IMR-90 (cell line): ENCODE results near the gene INPP5B. TPM values are rescaled to one million over a fixed set of nuclear protein-coding genes. Genes with fewer than 3 reads are reported as not detected.

Source experiments
- ATAC-seq: fragments of 200-7000 bp; cut with Tn5 transposase; 2 replicates; pipeline ENCODE4 v1.9.1; 2020; ENCODE audit warnings: low read depth, mild to moderate bottlenecking, moderate library complexity
- BruUV-seq: library from RNA; stranded (reverse); fragments of 400-500 nt; replicated peaks from 2 replicates; lab custom pipeline; 2021; lab: Mats Ljungman, UMichigan
- CTCF ChIA-PET: fragments of 300-600 bp; formaldehyde crosslinking; extraction: SDS; loops from one replicate; lab custom pipeline; 2021; ENCODE audit warnings: antibody characterized with exemption; lab: Yijun Ruan, JAX
- POLR2A ChIA-PET: fragments of 300-600 bp; sonication (Branson Sonifier 250); formaldehyde crosslinking; loops from one replicate; lab custom pipeline; 2022; ENCODE audit warnings: antibody characterized with exemption; ENCODE audit not compliant: unreplicated experiment; lab: Charles Lee
- DNase-seq: peaks from one replicate; pipeline ENCODE4 v3.0.0; 2013
- H2AFZ ChIP-seq: replicated peaks from 2 replicates; pipeline ENCODE3; 2013; ENCODE audit warnings: low read length, mild to moderate bottlenecking; ENCODE audit not compliant: poor library complexity
- H2AK5ac ChIP-seq: 2 replicates; pipeline ENCODE4 v1.6.1; 2013; ENCODE audit warnings: low read depth, low read length, inconsistent platforms
- H2AK9ac ChIP-seq: replicated peaks from 2 replicates; pipeline ENCODE3; 2013; ENCODE audit warnings: mild to moderate bottlenecking, low read depth, low read length, moderate library complexity; ENCODE audit not compliant: poor library complexity
- H2BK120ac ChIP-seq: 2 replicates; pipeline ENCODE4 v1.6.1; 2013; ENCODE audit warnings: low read depth, low read length, inconsistent platforms
- H2BK15ac ChIP-seq: 3 replicates; pipeline ENCODE4 v1.6.1; 2013; ENCODE audit warnings: low read depth, low read length, inconsistent platforms
- H2BK20ac ChIP-seq: 2 replicates; pipeline ENCODE4 v1.6.1; 2013; ENCODE audit warnings: low read depth, mild to moderate bottlenecking, inconsistent platforms, low read length, moderate library complexity
- H2BK5ac ChIP-seq: 2 replicates; pipeline ENCODE4 v1.6.1; 2013; ENCODE audit warnings: mild to moderate bottlenecking, low read depth, low read length, inconsistent platforms; ENCODE audit not compliant: poor library complexity, severe bottlenecking
- H3K14ac ChIP-seq: replicated peaks from 2 replicates; pipeline ENCODE4 v1.6.1; 2013; ENCODE audit warnings: low read depth, low read length, inconsistent platforms
- H3K18ac ChIP-seq: 2 replicates; pipeline ENCODE4 v1.6.1; 2013; ENCODE audit warnings: low read depth, low read length, control low read depth
- H3K23ac ChIP-seq: 2 replicates; pipeline ENCODE4 v1.6.1; 2013; ENCODE audit warnings: low read depth, low read length, inconsistent platforms
- H3K27ac ChIP-seq: 2 replicates; pipeline ENCODE4 v1.5.1; 2013; ENCODE audit warnings: mild to moderate bottlenecking, control low read depth, low read length; ENCODE audit not compliant: insufficient read depth
- H3K27me3 ChIP-seq: 2 replicates; pipeline ENCODE4 v1.6.1; 2013; ENCODE audit warnings: low read length; ENCODE audit not compliant: control insufficient read depth, insufficient read depth
- H3K36me3 ChIP-seq: 2 replicates; pipeline ENCODE4 v1.6.1; 2013; ENCODE audit warnings: low read length, mixed read lengths; ENCODE audit not compliant: control insufficient read depth, insufficient read depth
- H3K4ac ChIP-seq: 2 replicates; pipeline ENCODE4 v1.6.1; 2013; ENCODE audit warnings: low read depth, low read length, inconsistent platforms
- H3K4me1 ChIP-seq: 2 replicates; pipeline ENCODE4 v1.6.1; 2013; ENCODE audit warnings: low read length, mixed read lengths; ENCODE audit not compliant: control insufficient read depth, insufficient read depth
- H3K4me2 ChIP-seq: 2 replicates; pipeline ENCODE4 v1.6.1; 2013; ENCODE audit warnings: low read depth, mild to moderate bottlenecking, control low read depth, low read length, moderate library complexity
- H3K4me3 ChIP-seq: 2 replicates; pipeline ENCODE4 v1.5.1; 2013; ENCODE audit warnings: low read depth, mild to moderate bottlenecking, control low read depth, low read length, moderate library complexity; ENCODE audit not compliant: insufficient read depth
- H3K56ac ChIP-seq: 2 replicates; pipeline ENCODE4 v1.6.1; 2013; ENCODE audit warnings: low read length, inconsistent platforms; ENCODE audit not compliant: insufficient read depth; ENCODE audit errors: extremely low read depth
- H3K79me1 ChIP-seq, 2 experiments: 2 replicates each; pipeline ENCODE4 v1.6.1; 2013; ENCODE audit warnings: low read length in 2 of 2, inconsistent platforms in 1 of 2, low read depth in 1 of 2
- H3K9ac ChIP-seq: 2 replicates; pipeline ENCODE4 v1.6.1; 2013; ENCODE audit warnings: low read depth, low read length, control low read depth
- H3K9me1 ChIP-seq: 2 replicates; pipeline ENCODE4 v1.6.1; 2013; ENCODE audit warnings: low read length, inconsistent platforms; ENCODE audit not compliant: insufficient read depth
- H3K9me3 ChIP-seq: 2 replicates; pipeline ENCODE4 v1.6.1; 2013; ENCODE audit warnings: low read length; ENCODE audit not compliant: control insufficient read depth, insufficient read depth
- H4K20me1 ChIP-seq: 2 replicates; pipeline ENCODE4 v1.6.1; 2013; ENCODE audit warnings: low read length, inconsistent platforms; ENCODE audit not compliant: insufficient read depth
- H4K5ac ChIP-seq: 2 replicates; pipeline ENCODE4 v1.6.1; 2013; ENCODE audit warnings: mild to moderate bottlenecking, low read depth, low read length, control low read depth
- H4K8ac ChIP-seq, 2 experiments: 2 replicates each; pipeline ENCODE4 v1.6.1; 2013; ENCODE audit warnings: low read depth in 2 of 2, low read length in 2 of 2, control low read depth in 1 of 2, inconsistent platforms in 1 of 2
- H4K91ac ChIP-seq: 2 replicates; pipeline ENCODE4 v1.6.1; 2013; ENCODE audit warnings: low read depth, low read length, inconsistent platforms; ENCODE audit not compliant: insufficient read depth
- BHLHE40 ChIP-seq: fragments of 150-350 bp; IDR thresholded peaks from 2 replicates; pipeline ENCODE4 v1.6.1; 2016; ENCODE audit warnings: mild to moderate bottlenecking, low read depth, low read length
- CHD1 ChIP-seq: IDR thresholded peaks from 2 replicates; pipeline ENCODE4 v1.6.1; 2012; ENCODE audit warnings: low read depth, low read length, improper control_type of control experiment
- ELK1 ChIP-seq: fragments of 150-350 bp; IDR thresholded peaks from 2 replicates; pipeline ENCODE4 v1.6.1; 2016; ENCODE audit warnings: low read depth, mild to moderate bottlenecking, low read length, moderate library complexity, borderline replicate concordance
- FOS ChIP-seq: fragments of 150-350 bp; IDR thresholded peaks from 2 replicates; pipeline ENCODE4 v1.6.1; 2016; ENCODE audit warnings: low read depth, low read length
- MAFK ChIP-seq: IDR thresholded peaks from 2 replicates; pipeline ENCODE4 v1.6.1; 2012; ENCODE audit warnings: low read depth, low read length, improper control_type of control experiment
- MAZ ChIP-seq: IDR thresholded peaks from 2 replicates; pipeline ENCODE4 v1.6.1; 2012; ENCODE audit warnings: low read depth, mild to moderate bottlenecking, low read length, improper control_type of control experiment, moderate library complexity, borderline replicate concordance
- MXI1 ChIP-seq: IDR thresholded peaks from 2 replicates; pipeline ENCODE4 v1.6.1; 2012; ENCODE audit warnings: low read depth, mild to moderate bottlenecking, low read length, moderate library complexity, borderline replicate concordance
- NFE2L2 ChIP-seq: fragments of 150-350 bp; IDR thresholded peaks from 2 replicates; pipeline ENCODE4 v1.6.1; 2016; ENCODE audit warnings: low read depth, mild to moderate bottlenecking, low read length
- POLR2A ChIP-seq: IDR thresholded peaks from 2 replicates; pipeline ENCODE4 v1.6.1; 2012; ENCODE audit warnings: mild to moderate bottlenecking, low read depth, low read length
- RAD21 ChIP-seq: IDR thresholded peaks from 2 replicates; pipeline ENCODE4 v1.6.1; 2012; ENCODE audit warnings: low read length, improper control_type of control experiment
- RCOR1 ChIP-seq: IDR thresholded peaks from 2 replicates; pipeline ENCODE4 v1.6.1; 2012; ENCODE audit warnings: mild to moderate bottlenecking, low read length, improper control_type of control experiment; ENCODE audit not compliant: insufficient replicate concordance
- RFX5 ChIP-seq: IDR thresholded peaks from 2 replicates; pipeline ENCODE4 v1.8.0; 2012; ENCODE audit warnings: low read depth, mild to moderate bottlenecking, low read length, moderate library complexity
- SMC3 ChIP-seq: fragments of 150-350 bp; IDR thresholded peaks from 2 replicates; pipeline ENCODE4 v1.6.1; 2016; ENCODE audit warnings: low read depth, mild to moderate bottlenecking, antibody characterized with exemption, low read length, moderate library complexity
- USF2 ChIP-seq: fragments of 150-350 bp; IDR thresholded peaks from 2 replicates; pipeline ENCODE4 v1.6.1; 2017; ENCODE audit warnings: mild to moderate bottlenecking, antibody characterized with exemption, low read length, low read depth
- WGBS, 2 experiments: methylation state at CpG; one replicate each; pipeline versions ENCODE4 v1.1.5 to v1.1.7; 2013; ENCODE audit warnings: missing lambda C conversion rate in 2 of 2; ENCODE audit not compliant: insufficient read length in 1 of 2; ENCODE audit errors: extremely low coverage in 2 of 2; 5-methylcytosine and 5-hydroxymethylcytosine counted together
- dilution Hi-C: fragments of 300-500 bp; cut with HindIII; formaldehyde crosslinking; loops from one replicate; pipeline ENCODE4 v1.14.3; 2018; ENCODE audit warnings: low sequenced_read_pairs; ENCODE audit not compliant: unreplicated experiment
- in situ Hi-C: fragments of 300-500 bp; cut with MboI; formaldehyde crosslinking; loops from 3 replicates; pipeline ENCODE4 v1.14.3; 2019; ENCODE audit warnings: low sequenced_read_pairs, inconsistent platforms, mixed read lengths
- intact Hi-C: fragments of 100-400 bp; cut with micrococcal nuclease; formaldehyde crosslinking; loops from 2 replicates; pipeline ENCODE4 v1.10.0; 2022
- polyA plus RNA-seq, 3 experiments: library from polyadenylated mRNA; depleted of rRNA; stranded (reverse); fragments of >200 nt; gene quantifications; 2 replicates each; pipeline ENCODE4 v1.2.3, GENCODE V29; 2012; ENCODE audit warnings: low replicate concordance in 1 of 3
- total RNA-seq: library from RNA; depleted of rRNA; stranded (reverse); fragments of >200 nt; gene quantifications from 2 replicates; pipeline ENCODE4 v1.2.3, GENCODE V29; 2012

The INPP5B gene
- total and polyA plus RNA-seq, 2 of the 4 experiments (the other 2 are of a cell fraction): 9.4 to 20.4 TPM

GRCh38 chr1:37814252-37814651 lies 132.6 kb downstream of the INPP5B start:
- Histone ChIP-seq H3K9ac (no peak overlapping the region), H2BK15ac (no peak overlapping the region), H2AK5ac (no peak overlapping the region), H3K36me3 (peaks cover 20% of the 10 kb centered on the region), H3K4me3 (no peak overlapping the region), H4K8ac (no peak overlapping the region), H4K20me1 (peaks cover 3% of the 10 kb centered on the region; the same call in 1 of the 2 replicates), H3K9me1 (peaks cover 9% of the 10 kb centered on the region; the same call in 1 of the 2 replicates), H3K27ac (peak overlapping the region; percentile 37; the same call in 1 of the 2 replicates), H3K4me2 (no peak overlapping the region), H3K4ac (no peak overlapping the region), H2BK120ac (no peak overlapping the region), H3K9me3 (no peaks in the 10 kb centered on the region), H2BK20ac (no peak overlapping the region), H3K18ac (no peak overlapping the region), H3K79me1 (peaks cover 26 to 36% of the 10 kb centered on the region in 2 experiments), H3K23ac (no peak overlapping the region), H3K14ac (no peak overlapping the region), H3K56ac (no peak overlapping the region), H2AFZ (no peak overlapping the region), H3K27me3 (no peaks in the 10 kb centered on the region), H4K5ac (no peak overlapping the region; the same call in 1 of the 2 replicates), H3K4me1 (peaks cover 1% of the 10 kb centered on the region; the same call in 1 of the 2 replicates), H4K91ac (no peak overlapping the region), H2BK5ac (no peak overlapping the region), H2AK9ac (no peak overlapping the region)
- dilution Hi-C loops: no loop called here
- 87% methylated on average over 7 of the region's 7 CpGs; no CpG with 5 or more reads in 1 of the 2 experiments for WGBS, 2 experiments
- no TSS peak for BruUV-seq
- no peak for TF ChIP-seq RCOR1
- TF ChIP-seq RFX5: no peak
- no peak for TF ChIP-seq NFE2L2
- TF ChIP-seq MAZ: no peak
- no peak for TF ChIP-seq CHD1
- TF ChIP-seq POLR2A: no peak
- no peak for TF ChIP-seq MAFK
- TF ChIP-seq ELK1: no peak
- no peak for TF ChIP-seq RAD21
- TF ChIP-seq MXI1: no peak
- TF ChIP-seq USF2: no peak
- no peak for TF ChIP-seq SMC3
- no peak for TF ChIP-seq BHLHE40
- TF ChIP-seq FOS: no peak
- DNase-seq: no peak
- no peak for ATAC-seq
- CTCF ChIA-PET: no interaction called here
- in situ Hi-C loops: no loop called here
- intact Hi-C loops: no loop called here
- POLR2A ChIA-PET: no interaction called here
